Renal pelvis (tissue), 4 donors: ENCODE measurements around the gene CCBE1. TPM values are rescaled to one million over a fixed set of nuclear protein-coding genes. Genes with fewer than 3 reads are reported as not detected.
"Not testable (repeated sequence)": the region's sequence is repeated elsewhere in the genome, so short reads cannot be mapped to it uniquely, and the experiment has no call there.

Experiments used
- DNase-seq: peaks from one replicate; pipeline ENCODE4 v3.0.0-alpha.2; 2013
- polyA plus RNA-seq, 3 donors: library from polyadenylated mRNA; unstranded; fragments of 120-200 nt; gene quantifications; one replicate each; pipeline ENCODE4 v1.2.1, GENCODE V29; 2013; ENCODE audit not compliant: insufficient read length in 3 of 3

Gene CCBE1
- polyA plus RNA-seq, 3 donors = 23.9 to 31.3 (median 28.8) TPM

DNA sequence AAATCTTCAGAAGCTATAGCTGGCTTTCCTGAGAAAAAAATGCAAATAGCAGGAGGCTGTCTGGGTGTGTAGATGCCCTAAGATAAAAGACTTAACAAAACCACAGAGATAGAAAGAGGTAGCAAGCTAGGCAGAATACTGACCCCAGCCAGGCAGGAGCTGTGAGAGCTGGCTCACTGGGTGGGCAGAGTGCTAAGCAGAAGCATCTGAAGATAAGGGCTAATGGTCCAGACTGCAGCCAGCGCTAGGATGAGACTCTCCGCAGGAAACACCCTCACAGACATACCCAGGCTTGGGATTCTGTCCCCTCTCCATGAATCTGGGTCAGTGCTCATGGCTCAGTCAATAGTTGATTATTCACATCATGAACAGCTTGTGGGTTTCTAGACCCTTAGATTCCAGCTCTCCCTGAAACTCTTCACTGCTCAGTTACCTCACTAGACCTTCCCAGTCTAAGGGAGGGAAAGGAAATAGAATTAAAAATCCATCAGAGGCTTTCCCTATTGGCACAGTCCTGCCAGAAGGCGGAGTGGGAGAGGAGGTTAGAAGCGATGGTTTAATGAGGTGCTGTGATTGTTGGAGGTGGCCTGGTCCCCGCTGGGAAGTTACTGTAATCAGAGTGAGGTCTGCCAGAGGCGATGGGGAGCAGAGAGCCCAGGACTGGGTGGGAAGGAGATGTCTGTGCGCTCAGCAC is 21.4 kb upstream of the CCBE1 start:
- no peak for DNase-seq

DNA sequence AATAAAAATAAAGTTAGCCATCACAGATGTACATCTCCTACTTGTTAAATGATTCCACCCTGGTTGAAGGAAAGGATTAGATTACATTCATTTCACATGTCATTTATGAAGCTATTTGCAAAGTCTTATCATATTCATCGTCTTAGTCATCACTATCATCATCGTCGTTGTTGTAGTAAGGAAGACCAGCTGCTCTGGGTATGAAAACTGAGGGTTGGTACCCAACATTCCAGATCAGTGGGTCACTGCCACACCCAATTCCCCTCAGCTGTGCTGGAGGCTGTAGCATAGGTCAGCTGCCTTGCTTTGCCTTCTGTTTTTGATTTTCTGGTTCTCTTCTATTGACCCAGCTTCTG is 20.9 kb upstream of the CCBE1 start:
- DNase-seq = no peak

DNA sequence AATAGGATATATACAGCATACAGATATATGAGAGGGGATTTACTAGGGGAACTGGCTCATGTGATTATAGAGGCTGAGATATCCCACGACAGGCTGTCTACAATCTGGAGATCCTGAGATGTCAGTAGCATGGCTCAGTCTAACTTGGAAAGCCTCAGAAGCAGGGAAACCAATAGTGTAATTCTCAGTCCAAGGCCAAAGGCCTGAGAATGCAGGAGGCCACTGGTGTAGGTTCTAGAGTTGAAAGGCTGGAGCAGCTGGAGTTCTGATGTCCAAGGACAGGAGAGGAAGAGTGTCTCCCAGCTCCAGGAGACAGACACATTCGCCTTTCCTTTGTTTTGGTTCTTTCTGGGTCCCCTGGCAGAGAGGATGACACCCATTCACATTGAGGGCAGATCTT is 20.1 kb upstream of the CCBE1 start:
- DNase-seq = no peak

DNA sequence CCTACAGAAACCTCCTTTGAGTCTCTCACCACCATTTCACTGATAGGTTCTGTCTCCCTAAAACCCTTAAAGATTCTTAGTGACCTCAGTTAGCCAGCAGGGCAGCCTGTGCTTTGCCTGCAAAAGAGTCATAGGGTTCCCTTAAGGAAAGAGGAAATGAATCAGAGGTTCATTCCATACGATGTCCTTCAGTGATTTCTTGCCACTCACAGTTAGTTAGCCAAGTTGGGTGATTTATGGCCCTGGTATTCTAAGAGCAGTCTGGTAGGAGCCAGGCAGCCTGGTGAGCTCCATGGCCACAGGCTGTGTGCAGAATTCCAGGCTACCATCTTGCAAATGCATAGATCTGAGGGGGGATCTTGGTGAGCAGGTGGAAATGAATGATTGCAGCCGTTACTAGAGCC is 18.7 kb upstream of the CCBE1 start:
- DNase-seq = no peak

DNA sequence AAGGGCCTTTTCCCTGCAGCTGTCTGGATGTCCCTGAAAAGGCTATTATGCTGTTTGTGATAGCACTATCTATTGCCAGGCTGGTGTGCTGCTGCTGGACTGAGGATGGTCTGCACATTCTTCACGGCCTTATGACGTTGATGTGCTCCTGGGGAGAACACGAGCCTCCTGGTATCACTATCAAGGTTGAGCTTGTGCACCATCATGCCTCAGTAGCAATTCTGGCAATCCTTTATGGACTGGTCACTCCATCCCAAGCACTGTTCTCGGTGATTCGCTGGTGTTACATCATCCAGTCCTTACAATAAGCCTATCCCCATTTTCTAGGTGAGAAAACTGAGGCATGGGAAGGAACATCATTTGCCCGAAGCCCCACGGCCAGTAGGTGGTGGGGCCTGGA is 18.2 kb upstream of the CCBE1 start:
- DNase-seq = no peak

DNA sequence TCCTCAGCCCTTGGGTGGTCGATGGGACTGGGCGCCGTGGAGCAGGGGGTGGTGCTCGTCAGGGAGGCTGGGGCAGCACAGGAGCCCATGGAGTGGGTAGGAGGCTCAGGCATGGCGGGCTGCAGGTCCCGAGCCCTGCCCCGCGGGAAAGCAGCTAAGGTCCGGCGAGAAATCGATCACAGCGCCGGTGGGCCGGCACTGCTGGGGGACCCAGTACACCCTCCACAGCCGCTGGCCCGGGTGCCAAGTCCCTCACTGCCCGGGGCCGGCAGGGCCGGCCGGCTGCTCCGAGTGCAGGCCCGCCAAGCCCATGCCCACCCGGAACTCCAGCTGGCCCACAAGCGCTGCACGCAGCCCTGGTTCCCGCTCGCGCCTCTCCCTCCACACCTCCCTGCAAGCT is 16.9 kb upstream of the CCBE1 start:
- not testable (repeated sequence) for DNase-seq

DNA sequence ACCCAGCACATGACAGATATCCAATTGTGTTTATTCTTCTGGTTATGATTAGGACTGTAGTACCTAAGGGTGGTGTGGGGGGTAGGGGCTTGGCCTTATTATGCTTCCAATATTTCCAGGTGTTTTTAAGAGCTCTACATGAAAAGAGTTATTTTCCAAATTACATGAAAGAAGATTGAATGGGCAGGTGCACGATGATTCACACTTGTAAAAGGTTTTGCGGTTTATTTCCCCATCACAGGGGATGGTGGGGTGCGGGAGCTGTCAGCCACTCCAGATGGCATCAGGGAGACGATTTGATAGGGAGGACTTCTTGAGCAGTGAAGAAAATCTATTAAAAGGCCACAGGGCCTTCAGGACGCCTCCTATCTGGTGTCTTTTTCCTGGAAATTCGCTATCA is 15.1 kb upstream of the CCBE1 start:
- no peak for DNase-seq

DNA sequence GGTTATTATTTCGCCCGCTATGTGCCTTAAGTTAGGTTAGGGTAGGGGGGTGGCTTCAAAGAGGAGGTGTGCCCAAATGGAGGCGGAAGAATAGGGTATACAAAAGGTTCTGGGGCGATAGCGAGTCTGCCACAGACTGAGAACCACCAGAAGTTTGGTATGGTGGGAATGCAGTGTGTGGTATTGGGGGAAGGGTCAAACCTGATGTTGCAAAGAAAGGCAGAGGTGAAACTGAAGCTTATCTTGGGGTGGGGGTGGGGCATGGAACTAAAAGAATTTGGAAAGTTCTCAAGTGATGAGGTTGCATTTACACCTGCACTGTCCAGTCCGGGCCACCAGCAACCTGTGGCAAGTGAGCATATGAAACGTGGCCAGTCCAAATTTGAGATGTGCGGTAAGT is 11.8 kb upstream of the CCBE1 start:
- DNase-seq = no peak

DNA sequence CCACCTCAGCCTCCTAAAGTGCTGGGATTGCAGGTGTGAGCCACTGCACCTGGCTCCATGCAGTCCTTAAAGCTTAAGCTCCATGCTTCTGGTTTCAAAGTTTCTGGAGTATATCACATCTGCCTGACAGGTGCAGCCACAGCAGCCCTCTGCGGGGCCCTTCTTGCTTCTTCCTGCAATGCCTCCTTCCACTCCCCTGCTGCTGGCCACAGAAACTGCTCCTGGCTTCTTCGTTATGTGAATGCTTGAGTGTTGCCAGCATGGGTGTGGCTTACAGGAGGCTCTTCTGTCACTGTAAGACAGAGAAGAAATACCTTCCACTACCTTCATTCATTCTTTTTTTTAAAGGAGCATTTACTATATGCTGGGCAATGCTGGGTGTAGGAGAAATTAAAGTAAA is 10.1 kb upstream of the CCBE1 start:
- DNase-seq = no peak

DNA sequence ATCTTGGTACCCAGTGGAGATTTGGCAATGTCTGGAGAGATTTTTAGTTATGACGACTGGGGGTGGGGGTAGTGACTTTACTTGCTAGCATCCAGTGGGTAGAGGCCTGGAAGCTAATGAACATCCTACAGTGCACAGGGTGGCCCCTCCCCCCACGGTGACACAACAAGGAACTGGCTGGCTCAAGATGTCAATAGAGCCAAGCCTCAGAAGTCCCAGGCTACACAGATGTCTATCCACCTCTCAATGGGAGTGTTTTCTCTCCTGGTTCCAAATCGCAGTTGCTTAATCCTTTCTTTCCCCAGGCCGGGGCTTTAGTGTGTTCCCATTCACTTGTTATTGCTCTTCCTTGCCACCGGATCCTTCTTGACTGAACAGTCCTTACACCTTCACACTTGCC is 9.3 kb upstream of the CCBE1 start:
- DNase-seq = no peak

DNA sequence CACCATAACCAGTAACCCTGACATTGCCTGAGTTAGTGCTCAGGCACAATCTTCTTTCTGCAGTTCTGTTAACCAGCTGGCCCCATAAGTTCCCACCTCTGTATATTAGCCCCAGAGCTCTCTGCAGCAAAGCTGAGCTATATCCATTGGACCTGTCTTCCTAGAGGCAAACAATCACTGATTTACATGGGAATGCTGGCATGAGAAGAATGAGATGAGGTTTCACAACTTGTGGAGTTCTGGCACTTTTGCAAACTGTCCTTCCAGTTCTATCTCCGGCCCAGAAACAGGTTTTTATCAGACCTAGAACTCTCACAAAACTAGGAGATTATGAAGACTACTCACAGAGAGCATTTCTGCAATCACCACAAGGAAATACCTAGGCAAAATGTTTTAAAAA is 7.9 kb upstream of the CCBE1 start:
- DNase-seq = no peak

DNA sequence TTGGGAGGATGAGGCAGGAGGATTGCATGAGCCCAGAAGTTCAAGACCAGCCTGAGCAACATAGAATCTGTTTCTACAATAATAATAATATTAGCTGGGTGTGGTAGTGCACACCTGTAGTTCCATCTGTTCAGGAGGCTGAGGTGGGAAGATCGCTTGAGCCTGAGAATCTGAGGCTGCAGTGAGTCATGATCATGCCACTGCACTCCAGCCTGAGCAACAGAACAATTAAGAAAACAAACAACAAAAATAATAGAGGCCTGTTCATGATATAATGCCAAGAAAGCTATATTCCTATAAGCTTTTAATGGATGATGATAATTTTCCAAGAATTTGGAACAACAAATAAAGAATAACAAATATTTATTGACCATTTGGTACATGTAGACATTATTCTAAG is 6.9 kb upstream of the CCBE1 start:
- no peak for DNase-seq

DNA sequence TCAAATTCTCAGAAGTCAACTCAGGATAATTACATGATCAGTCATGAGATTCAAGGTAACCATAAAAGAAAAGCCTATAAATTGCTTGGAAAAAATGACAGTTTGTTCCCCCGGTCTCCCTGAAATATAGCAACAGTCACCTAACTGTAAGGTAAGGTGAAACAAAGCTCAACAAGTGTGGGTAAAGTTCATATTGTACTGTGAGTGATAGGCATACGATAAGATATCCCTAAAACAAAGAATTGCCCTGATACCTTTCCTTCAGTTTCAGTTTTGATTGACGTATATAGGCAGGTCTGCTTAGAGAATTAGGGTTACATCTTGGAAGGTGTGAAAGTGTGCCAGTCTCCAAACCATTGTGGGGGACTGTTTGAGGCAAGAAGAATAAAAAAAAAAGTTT is 4.0 kb upstream of the CCBE1 start:
- no peak for DNase-seq

DNA sequence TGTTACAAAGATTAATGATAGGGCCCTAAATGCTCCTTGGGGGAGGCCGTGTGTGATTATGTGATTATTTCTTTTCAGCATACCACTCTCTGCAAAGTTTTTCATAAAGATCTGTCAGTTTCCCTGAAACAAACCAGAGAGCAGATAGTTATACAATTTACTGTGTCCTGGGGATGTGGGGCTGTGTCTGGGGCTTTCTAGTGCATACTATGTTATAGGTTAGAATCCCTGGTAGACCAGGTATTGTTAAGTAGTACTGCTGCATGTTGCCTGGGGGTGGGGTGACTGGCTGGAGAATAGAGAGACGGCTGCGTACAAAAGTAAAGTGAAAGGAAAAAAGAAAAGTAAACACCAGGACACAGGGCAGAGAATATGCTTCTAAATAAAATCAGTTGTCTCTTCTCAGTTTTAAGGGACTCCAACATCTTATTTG is 3.3 kb upstream of the CCBE1 start:
- no peak for DNase-seq

DNA sequence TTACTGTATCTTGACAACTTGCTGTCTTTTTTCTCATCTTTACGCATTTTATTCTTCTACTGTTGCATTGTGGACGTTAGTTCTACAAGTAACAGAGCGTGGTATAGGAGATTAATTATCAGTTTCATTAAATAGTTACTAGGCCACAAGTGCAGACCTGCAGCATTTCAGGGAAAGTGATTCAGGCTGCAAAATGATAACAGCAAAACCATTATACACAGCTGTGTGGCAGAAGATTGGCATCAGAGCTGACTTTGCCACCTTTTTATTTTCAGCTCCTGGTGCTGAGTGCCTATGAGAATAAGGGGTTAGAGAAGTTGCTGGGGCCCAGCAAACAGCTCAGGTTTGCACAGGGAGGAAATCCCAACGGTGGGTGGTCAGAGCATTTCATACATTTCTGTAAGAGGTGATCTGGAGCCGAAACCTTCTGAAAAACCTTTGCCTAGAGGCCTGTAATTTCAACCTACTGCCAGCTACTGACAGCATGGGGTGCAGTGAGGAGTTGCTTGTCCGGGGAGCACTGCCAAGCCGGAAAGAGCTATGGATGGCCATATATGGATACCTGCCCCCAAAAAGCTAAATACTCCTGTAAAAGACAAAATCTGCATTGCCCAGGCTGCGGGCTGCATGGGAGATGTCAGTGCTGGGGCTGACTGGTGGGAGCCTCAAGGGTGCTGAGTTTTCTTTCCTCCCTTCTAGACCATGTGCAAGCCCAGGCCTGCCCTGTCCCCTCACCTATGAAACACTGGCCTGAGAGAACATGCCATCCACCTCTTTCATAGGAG is 2.7 kb upstream of the CCBE1 start:
- DNase-seq = no peak

DNA sequence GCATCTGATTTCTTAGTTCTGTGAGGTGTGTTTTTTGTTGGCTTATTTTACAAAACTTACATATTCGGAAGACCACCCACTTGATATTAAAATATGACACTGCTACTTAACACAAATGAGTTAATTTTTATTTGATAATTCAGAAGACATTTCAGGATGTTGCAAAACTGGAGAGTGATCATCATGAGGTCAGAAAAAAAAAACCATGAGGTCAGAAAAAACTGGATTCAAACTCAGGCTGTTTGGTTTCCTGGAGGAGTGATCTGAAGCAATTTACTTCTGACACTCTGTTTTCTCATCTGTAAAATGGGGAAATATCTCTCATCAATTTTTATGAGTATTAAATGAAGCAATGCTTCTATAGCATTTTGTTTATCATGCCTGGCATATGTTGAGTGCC is 1.8 kb upstream of the CCBE1 start:
- no peak for DNase-seq

DNA sequence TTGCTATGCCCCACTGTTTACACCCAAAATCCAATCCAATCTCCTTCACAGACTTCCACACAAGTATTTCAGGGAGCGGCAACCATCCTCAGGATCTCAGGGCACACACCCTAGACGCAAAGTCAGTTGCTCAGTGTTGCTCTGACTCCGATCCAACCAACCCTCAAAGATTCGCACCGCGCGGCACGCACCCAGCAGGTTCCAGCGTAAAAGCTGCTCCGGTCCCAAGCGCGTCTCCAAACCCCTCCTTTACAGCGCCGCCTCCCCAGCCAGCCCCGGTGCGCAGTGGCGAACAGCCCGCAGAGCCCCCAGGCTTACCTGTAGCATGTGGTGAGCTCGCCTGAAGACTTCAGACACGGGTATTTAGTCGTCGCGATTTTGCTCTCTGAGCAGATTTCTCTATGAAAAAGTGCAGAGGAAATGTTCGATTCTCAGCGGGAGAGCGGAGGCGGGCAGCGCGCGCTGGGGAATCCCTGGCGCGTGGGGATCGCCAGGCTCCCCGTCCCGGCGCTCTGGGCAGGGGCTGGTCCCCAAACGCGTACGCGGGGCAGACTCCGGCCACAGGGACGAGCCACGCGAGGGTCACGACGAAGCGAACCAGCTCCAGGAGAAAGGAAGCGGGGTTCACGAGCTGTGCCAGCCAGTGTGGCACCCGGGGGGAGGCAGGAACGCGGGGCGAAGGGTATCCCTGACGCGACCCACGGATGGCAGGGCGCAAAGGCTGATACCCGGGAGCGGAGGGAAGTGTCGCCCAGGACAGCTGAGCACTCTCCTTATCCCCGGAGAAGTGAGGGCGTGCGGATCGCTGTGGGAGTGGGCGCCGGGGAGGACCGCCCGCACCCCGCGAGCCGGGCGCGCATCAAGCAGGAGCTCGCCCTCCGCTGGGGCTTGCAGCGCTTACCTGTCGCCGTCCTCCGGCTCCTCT is 650 bp downstream of the CCBE1 start:
- DNase-seq = no peak

DNA sequence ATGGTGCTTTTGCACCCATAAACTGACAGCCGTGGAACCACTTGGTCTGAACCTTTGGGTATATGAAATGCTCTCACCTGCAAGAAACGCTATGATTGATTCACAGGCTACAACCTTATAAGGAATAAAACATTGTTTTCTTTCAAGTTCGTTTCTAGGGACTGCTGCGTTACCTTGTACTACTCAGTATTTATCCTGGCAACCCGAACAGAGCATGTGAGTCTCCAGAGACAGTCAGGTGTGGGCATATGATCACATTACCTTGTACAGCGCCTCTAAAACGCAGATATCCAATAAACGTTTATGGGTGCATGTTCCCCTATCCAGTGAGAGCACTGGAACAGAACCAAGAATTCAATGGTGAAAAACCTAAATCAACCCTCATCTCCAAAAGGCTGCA is 1.7 kb downstream of the CCBE1 start:
- no peak for DNase-seq

DNA sequence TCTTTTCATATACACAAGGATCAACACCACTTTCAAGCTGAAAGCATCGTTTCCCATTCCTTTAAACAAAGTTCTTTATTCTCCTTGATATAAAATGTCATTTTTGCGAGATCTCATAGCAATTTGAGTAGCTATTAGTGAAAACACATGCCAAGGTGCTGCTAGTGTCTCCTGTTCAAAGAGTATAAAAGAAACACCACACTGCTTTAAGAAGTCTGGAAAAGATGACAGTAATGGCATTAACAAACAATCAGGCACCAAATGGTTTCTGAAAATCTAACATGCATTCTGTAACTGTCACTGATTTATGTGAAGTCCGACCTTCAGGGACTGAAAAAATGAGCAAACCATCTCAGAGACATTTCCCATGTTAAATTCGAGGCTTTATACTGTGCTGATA is 2.4 kb downstream of the CCBE1 start:
- no peak for DNase-seq

DNA sequence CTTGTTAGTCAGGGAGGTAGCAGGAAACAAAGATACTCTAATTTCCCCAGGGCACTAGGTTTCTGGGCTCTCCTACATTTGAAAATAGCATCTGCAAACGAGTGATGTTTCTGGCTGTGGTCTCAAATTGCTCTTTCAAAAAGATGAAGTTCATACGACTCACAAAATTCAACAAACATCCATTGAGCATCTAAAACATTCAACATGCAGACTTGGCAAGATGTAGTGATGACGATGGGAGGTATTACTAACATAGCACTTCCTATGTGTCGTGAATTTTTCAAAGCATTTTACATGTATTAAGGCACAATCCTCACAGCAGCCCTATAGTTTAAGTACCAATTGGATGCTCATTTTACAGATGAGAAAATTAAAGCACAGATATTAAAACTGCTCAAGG is 5.2 kb downstream of the CCBE1 start:
- DNase-seq = no peak

DNA sequence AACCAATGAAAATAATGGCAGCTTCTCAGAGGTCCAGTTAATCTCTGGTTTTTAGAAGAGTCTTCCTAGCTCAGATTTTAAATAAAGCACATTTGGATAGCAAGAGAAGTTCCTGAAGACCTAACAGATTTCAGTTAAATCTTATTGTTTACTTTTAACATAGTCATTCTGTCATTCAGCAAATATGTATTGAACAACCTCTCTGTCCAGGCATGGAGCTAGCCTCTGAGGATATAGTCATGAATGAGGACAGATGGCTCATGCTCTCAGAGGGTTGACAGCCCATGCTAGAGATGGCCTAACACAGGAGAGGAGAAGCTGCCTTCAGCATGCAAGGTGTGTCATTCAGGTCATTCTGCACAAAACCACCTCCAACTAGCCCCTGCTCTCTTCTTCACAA is 6.2 kb downstream of the CCBE1 start:
- no peak for DNase-seq

DNA sequence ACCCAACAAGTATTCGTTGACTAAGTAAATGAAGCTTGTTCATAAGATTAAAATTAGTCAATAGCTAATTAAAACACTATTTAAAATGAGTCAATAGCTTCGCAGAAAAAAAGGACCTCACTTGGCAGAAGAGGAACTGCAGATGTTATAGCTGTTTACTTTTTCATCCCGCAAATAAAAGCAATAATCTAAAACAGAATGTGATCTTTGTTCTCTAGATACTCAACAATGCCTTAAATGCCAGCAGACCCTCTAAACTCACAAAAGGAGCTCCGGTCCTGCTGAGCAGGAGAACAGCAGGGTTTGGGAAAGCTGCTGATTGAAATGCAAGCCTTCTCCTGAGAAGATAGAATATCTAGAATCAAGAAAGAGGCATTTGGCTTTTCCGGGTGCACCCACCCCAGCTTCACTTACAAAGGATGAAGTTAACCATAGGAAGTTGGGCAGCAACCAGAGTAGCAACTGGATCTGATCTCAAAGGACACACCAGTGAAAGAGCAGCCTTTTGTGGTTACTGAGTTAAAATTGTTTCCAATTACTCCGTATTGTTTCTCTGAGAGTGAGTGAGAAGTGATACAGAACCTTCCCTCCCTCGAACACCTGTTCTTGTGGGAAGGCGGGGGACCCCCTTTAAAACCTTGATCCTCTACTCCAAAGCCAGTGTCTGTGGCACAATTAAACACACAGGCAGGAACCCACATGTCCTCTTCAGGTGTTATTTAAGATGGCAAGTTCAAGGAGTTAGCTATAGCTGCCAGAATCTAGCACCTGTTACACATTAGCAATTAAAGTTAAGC is 6.8 kb downstream of the CCBE1 start:
- no peak for DNase-seq
